ENCODE data around the gene NSL1. TPM values are rescaled to one million over a fixed set of nuclear protein-coding genes. Genes with fewer than 3 reads are reported as not detected.

NSL1 gene
- total and polyA plus RNA-seq, 9 of the 15 experiments (the other 6 are each of a cell fraction or from before 2014, with no cell fraction given) = 53.5 to 108 (median 59.1) TPM

- TF ChIP-seq THRA (IDR thresholded peaks at IDR 0.05) = no peak
- no peak for TF ChIP-seq CEBPB (tag; IDR thresholded peaks at IDR 0.05)
- TF ChIP-seq NFE2L1 (tag; IDR thresholded peaks at IDR 0.05; ENCODE audit: borderline replicate concordance, low read depth) = no peak
- TF ChIP-seq, protein P1, sequence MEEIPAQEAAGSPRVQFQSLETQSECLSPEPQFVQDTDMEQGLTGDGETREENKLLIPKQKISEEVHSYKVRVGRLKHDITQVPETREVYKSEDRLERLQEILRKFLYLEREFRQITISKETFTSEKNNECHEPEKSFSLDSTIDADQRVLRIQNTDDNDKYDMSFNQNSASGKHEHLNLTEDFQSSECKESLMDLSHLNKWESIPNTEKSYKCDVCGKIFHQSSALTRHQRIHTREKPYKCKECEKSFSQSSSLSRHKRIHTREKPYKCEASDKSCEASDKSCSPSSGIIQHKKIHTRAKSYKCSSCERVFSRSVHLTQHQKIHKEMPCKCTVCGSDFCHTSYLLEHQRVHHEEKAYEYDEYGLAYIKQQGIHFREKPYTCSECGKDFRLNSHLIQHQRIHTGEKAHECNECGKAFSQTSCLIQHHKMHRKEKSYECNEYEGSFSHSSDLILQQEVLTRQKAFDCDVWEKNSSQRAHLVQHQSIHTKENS (CRISPR knock-in tag; IDR thresholded peaks at IDR 0.05) = 0 out of 2 replicates have a peak, but pooled peaks have one; percentile 26
- TF ChIP-seq CBFA2T3 (IDR thresholded peaks at IDR 0.05) = peak; percentile 44; the same call in 1 of the 2 replicates
- TF ChIP-seq, protein P2, sequence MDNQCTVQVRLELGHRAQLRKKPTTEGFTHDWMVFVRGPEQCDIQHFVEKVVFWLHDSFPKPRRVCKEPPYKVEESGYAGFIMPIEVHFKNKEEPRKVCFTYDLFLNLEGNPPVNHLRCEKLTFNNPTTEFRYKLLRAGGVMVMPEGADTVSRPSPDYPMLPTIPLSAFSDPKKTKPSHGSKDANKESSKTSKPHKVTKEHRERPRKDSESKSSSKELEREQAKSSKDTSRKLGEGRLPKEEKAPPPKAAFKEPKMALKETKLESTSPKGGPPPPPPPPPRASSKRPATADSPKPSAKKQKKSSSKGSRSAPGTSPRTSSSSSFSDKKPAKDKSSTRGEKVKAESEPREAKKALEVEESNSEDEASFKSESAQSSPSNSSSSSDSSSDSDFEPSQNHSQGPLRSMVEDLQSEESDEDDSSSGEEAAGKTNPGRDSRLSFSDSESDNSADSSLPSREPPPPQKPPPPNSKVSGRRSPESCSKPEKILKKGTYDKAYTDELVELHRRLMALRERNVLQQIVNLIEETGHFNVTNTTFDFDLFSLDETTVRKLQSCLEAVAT (IDR thresholded peaks at IDR 0.05) = peak; percentile 78 to 90
- no peak for TF ChIP-seq KHSRP (IDR thresholded peaks at IDR 0.05)
- no peak for TF ChIP-seq HDGF (IDR thresholded peaks at IDR 0.05)
- TF ChIP-seq, protein P3, sequence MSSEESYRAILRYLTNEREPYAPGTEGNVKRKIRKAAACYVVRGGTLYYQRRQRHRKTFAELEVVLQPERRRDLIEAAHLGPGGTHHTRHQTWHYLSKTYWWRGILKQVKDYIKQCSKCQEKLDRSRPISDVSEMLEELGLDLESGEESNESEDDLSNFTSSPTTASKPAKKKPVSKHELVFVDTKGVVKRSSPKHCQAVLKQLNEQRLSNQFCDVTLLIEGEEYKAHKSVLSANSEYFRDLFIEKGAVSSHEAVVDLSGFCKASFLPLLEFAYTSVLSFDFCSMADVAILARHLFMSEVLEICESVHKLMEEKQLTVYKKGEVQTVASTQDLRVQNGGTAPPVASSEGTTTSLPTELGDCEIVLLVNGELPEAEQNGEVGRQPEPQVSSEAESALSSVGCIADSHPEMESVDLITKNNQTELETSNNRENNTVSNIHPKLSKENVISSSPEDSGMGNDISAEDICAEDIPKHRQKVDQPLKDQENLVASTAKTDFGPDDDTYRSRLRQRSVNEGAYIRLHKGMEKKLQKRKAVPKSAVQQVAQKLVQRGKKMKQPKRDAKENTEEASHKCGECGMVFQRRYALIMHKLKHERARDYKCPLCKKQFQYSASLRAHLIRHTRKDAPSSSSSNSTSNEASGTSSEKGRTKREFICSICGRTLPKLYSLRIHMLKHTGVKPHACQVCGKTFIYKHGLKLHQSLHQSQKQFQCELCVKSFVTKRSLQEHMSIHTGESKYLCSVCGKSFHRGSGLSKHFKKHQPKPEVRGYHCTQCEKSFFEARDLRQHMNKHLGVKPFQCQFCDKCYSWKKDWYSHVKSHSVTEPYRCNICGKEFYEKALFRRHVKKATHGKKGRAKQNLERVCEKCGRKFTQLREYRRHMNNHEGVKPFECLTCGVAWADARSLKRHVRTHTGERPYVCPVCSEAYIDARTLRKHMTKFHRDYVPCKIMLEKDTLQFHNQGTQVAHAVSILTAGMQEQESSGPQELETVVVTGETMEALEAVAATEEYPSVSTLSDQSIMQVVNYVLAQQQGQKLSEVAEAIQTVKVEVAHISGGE (CRISPR knock-in tag; IDR thresholded peaks at IDR 0.05) = peak; percentile 99 to 100 (median 99)
- peak; percentile 98 for TF ChIP-seq GATAD2A (IDR thresholded peaks at IDR 0.05)
- peak; percentile 43; the same call in 1 of the 2 replicates for TF ChIP-seq NFE2 (IDR thresholded peaks at IDR 0.05; ENCODE audit: low read depth)
- no peak for TF ChIP-seq ZNF780A (CRISPR knock-in tag; IDR thresholded peaks at IDR 0.05)
- TF ChIP-seq HSF4 (CRISPR knock-in tag; IDR thresholded peaks at IDR 0.05; ENCODE audit: borderline replicate concordance) = peak; percentile 56; the same call in 1 of the 2 replicates
- TF ChIP-seq NONO (IDR thresholded peaks at IDR 0.05; ENCODE audit: low read depth in 2 of 2, low read length in 1 of 2) = peak; percentile 18 to 82; a peak in 2 of 4 replicates
- TF ChIP-seq TCF7 (IDR thresholded peaks at IDR 0.05; ENCODE audit: borderline replicate concordance) = peak; percentile 88
- peak; percentile 53; the same call in 1 of the 2 replicates for TF ChIP-seq CHCHD3 (CRISPR knock-in tag; IDR thresholded peaks at IDR 0.05)
- TF ChIP-seq HMGN3 (IDR thresholded peaks at IDR 0.05; ENCODE audit: borderline replicate concordance, extremely low read depth, insufficient read length, low read depth, low read length) = peak; percentile 98
- TF ChIP-seq BMI1 (IDR thresholded peaks at IDR 0.05; ENCODE audit: low read length) = peak; percentile 61; the same call in 1 of the 2 replicates
Observed at GRCh38 chr1:212791676-212792395, at the start of gene NSL1, which contains the start of gene TATDN3 (continued).

Data from K562 (cell line).